ENCODE results near the gene IL17RA.
"Not testable (repeated sequence)": the region's sequence is repeated elsewhere in the genome, so short reads cannot be mapped to it uniquely, and the experiment has no call there.

IL17RA gene

DNA sequence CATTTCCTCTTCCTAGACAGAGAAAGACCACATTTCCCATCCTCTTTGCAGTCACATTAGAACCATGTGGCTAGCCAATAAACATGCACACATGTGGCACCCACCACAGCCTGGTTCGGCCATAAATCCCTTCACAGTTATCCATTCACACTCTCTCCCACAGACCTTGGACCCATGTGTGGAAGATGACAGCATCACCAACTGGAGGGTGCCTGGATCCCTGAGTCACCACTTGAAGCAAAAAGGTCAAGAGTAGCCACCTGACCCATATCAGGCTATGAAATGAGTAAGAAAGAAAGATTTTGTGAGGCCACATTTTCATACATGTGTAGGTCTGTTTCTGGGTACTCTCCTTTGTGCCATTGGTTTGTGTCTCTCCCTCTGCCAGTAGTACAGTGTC lies 45.4 kb downstream of the IL17RA start:
- no peak for FAIRE-seq

GRCh38 chr22:17131686-17132085 lies 46.9 kb downstream of the IL17RA start:
- FAIRE-seq: no peak

DNA sequence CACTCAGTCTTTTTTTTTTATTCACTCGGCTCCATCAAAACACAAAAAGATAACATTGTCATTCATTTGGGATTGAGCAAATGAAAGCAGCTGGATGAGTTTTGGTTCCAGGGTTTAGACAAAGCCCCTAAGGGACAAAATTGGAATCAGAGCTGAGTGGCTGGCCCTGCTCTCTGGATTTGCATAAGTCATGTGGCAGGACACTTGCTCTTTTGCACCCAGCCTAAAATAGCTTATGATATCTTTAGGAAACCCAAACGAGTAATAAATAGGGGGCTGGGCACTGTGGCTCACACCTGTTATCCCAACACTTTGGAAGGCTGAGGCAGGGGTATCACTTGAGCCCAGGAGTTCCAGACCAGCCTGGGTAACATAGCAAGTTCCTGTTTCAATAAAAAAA lies 47.3 kb downstream of the IL17RA start:
- FAIRE-seq: no peak

GRCh38 chr22:17133137-17133536 lies 48.3 kb downstream of the IL17RA start:
- FAIRE-seq: no peak

DNA sequence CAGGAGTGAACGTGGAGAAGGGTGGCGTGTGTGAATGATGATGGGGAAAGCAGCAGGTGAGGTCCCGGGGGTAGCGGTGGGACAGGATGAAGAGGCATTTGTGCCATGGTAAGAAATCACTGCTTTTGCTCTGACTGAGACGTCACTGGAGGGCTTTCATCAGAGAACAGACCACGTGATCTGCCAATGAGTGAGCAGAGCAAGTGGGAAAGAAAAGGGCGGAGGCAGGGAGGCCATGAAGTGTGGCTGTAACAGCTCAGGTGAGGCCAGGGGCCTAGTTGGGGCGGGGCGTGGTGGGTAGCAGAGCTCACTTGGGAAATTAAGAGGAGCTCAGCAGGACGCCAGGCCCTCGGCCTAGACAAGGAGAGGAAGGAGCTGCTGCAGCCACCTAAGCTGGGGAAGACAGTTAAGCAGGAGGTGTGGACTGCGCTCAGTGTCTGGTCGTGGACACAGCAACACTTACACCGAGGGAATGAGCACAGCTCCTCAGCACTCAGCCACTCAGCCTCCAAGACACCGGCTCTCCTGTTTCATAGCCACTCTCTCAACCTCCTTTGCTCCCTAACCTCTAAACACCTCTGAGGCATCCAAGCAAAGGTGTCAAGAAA lies 50.5 kb downstream of the IL17RA start:
- no peak for FAIRE-seq

DNA sequence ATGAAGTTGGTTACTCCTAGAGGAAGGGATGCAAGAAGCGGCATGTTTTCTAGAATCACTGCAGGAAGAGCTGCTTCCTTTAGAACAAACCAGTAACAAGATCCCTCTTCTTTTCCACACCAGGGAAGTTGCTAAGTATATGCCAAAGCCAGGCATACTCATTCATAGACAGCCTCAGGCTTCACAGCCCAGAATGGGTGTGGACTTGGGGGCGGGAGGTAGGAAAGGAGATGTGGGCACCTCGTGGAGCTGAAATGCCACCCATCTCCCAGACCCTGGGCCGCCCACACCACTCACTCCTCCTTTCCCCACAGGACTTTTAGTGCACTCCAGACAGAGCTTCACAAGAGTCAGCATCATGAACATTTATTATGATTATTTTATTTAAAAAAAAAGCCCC lies 52.4 kb downstream of the IL17RA start:
- no peak for FAIRE-seq

GRCh38 chr22:17137861-17138425 lies 53.1 kb downstream of the IL17RA start:
- no peak for FAIRE-seq

- FAIRE-seq: no peak
These were observed 53.7 kb downstream of the IL17RA start for GRCh38 chr22:17138513-17138912.

- FAIRE-seq: no peak
These were observed 55.2 kb downstream of the IL17RA start for GRCh38 chr22:17140022-17140421.

GRCh38 chr22:17140826-17141766 lies 56.3 kb downstream of the IL17RA start:
- FAIRE-seq: no peak

GRCh38 chr22:17143101-17143500 lies 58.3 kb downstream of the IL17RA start:
- FAIRE-seq: no peak

GRCh38 chr22:17143826-17144225 lies 59.0 kb downstream of the IL17RA start:
- no peak for FAIRE-seq

GRCh38 chr22:17145021-17145680 lies 60.4 kb downstream of the IL17RA start:
- FAIRE-seq: no peak

DNA sequence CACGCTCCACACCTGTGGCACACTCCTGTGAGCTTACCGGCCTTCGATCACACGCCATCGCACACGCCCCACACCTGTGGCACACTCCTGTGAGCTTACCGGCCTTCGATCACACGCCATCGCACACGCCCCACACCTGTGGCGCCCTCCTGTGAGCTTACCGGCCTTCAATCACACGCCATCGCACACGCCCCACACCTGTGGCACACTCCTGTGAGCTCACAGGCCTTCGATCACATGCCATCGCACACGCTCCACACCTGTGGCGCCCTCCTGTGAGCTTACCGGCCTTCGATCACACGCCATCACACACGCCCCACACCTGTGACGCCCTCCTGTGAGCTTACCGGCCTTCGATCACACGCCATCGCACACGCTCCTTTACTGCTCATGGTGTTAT lies 62.7 kb downstream of the IL17RA start:
- not testable (repeated sequence) for FAIRE-seq

GRCh38 chr22:17149076-17149815 lies 64.4 kb downstream of the IL17RA start:
- no peak for FAIRE-seq

- FAIRE-seq: no peak
These were observed 67.5 kb downstream of the IL17RA start for GRCh38 chr22:17152340-17152739.

DNA sequence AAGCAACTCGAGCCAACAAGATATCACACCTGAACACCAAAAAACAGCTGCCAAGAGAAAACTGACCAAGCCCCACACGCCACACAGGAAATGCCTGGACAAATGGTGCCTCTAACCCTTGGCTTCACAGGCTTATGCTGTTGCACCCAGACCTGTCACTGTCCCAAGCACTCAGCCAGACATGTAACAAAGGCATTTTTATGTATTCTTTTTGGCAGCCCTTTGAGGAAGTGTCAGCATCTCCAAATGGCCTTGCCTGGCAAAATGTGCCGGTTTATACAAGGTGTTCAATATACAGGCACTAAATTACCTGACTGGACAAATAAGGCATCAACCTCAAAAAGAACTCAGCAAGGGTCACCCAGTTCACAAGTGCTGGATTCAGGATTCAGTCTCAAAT lies 68.2 kb downstream of the IL17RA start:
- no peak for FAIRE-seq

DNA sequence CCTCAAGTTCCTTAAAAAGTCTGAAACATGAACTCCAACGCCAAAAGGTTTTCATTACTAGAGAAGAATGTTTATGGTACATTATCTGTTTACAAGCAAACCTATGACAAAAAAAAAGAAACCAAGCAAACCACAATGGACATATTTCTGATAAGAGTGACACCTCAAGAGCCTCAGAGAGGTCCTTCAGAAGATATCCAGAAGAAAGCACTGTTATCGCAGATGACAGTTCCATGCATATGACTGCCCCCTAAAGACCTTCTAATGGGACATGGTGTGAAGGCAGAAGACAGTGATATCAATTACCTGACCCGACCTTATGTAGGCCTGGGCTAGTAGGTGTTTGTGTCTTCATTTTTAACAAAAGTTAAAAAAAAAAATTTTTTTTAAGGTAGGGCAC lies 71.1 kb downstream of the IL17RA start:
- FAIRE-seq: no peak

GRCh38 chr22:17157714-17158113 lies 72.9 kb downstream of the IL17RA start:
- no peak for FAIRE-seq

GRCh38 chr22:17158176-17158567 lies 73.4 kb downstream of the IL17RA start:
- no peak for FAIRE-seq

GRCh38 chr22:17158568-17159503 lies 74.0 kb downstream of the IL17RA start, which contains the start of gene HDHD5:
HDHD5 (minus strand) TSS chr22:17159277; CDS start chr22:17159251, 26 bp downstream.
- no peak for FAIRE-seq

All from endometrium (tissue), 2 donors.